ENCODE measurements around the gene DGKB.

DNA sequence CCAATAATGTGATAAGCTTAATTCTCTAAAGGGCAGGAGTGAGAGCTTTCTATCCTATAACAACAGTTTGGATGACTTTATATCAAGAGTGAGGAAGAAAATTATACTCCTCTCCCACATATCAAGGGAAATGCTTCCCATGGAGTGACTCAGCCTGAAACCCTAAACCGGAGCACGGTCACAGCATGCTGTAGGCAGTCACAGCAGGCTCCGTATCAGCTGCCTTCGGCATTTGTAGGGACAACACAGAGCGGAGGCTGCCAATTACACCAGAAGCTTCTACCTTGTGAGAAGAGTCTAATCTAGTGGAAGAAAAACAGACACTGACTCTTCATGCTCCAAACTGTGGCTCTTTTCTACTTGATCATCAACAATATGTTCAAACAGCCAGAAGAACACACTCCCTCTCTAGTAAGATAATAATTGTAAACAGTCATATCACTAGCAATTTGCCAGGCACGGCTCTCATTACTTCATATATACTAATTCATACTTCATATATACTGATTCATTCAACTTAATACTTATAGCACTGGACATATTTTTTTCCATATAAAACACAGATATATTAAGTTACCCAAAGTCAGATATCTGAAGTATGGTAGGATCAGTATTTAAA lies 65.9 kb downstream of the DGKB start:
- TF ChIP-seq POLR2A (IDR thresholded peaks at IDR 0.05; ENCODE audit: low read depth, low read length) (no peak), POLR2AphosphoS5 (IDR thresholded peaks at IDR 0.05; ENCODE audit: low read depth, low read length) (no peak)
